Testis (tissue), 3 donors: Measurements from ENCODE around the gene ERAP2. TPM values are rescaled to one million over a fixed set of nuclear protein-coding genes. Genes with fewer than 3 reads are reported as not detected.

Experiments used
- DNase-seq: peaks from one replicate; pipeline ENCODE4 v3.0.0-alpha.2; 2019
- H3K27ac ChIP-seq, 2 donors: fragments of 200-600 bp; sonication (generic); one replicate each; pipeline ENCODE4 v1.5.1; 2019
- H3K27me3 ChIP-seq: fragments of 200-600 bp; sonication (generic); one replicate; pipeline ENCODE4 v1.5.1; 2019
- H3K36me3 ChIP-seq: fragments of 200-600 bp; sonication (generic); one replicate; pipeline ENCODE4 v1.5.1; 2017; ENCODE audit warnings: low read depth; ENCODE audit errors: missing control alignments
- H3K4me1 ChIP-seq: fragments of 200-600 bp; sonication (generic); one replicate; pipeline ENCODE4 v1.5.1; 2019
- H3K4me3 ChIP-seq, 2 donors: fragments of 200-600 bp; sonication (generic); one replicate each; pipeline ENCODE4 v1.5.1; 2017 to 2019
- H3K9me3 ChIP-seq: fragments of 200-600 bp; sonication (generic); one replicate; pipeline ENCODE4 v1.5.1; 2017
- CTCF ChIP-seq, 3 experiments: fragments of 450-650 bp in 2 of 3; fragments of 200-600 bp in 1 of 3; sonication (generic) in 1 of 3; IDR thresholded peaks; one replicate each; pipeline ENCODE4 v1.5.1; 2016 to 2019; ENCODE audit warnings: antibody characterized with exemption in 3 of 3, mild to moderate bottlenecking in 2 of 3, moderate library complexity in 1 of 3
- POLR2A ChIP-seq: fragments of 450-650 bp; IDR thresholded peaks from one replicate; pipeline ENCODE4 v1.6.1; 2017; ENCODE audit warnings: antibody characterized with exemption, mild to moderate bottlenecking, moderate library complexity
- WGBS, 2 donors: methylation state at CpG; one replicate each; pipeline ENCODE4 v1.1.5; 2018; 5-methylcytosine and 5-hydroxymethylcytosine counted together
- intact Hi-C: fragments of 100-400 bp; cut with DNase I; formaldehyde crosslinking; loops from one replicate; pipeline ENCODE4 v1.15.1; 2023; ENCODE audit warnings: low total_unique reads
- polyA plus RNA-seq: library from polyadenylated mRNA; stranded (reverse); fragments of 350-450 nt; fragmentation: Illumina TruSeq; extraction: RNeasy Lipid Tissue Mini Kit (QIAGEN cat#74804); gene quantifications from one replicate; pipeline ENCODE4 v1.2.3, GENCODE V29; 2014; ENCODE audit warnings: low read depth, low replicate concordance; ENCODE audit not compliant: insufficient read depth
- total RNA-seq, 2 donors: library from RNA; depleted of rRNA; stranded (reverse); fragments of >200 nt; gene quantifications; one replicate each; pipeline ENCODE4 v1.2.3, GENCODE V29; 2016

Gene ERAP2
- total and polyA plus RNA-seq, 3 donors from 2014 or later, result 4.0 to 5.6 (median 4.4) TPM

DNA sequence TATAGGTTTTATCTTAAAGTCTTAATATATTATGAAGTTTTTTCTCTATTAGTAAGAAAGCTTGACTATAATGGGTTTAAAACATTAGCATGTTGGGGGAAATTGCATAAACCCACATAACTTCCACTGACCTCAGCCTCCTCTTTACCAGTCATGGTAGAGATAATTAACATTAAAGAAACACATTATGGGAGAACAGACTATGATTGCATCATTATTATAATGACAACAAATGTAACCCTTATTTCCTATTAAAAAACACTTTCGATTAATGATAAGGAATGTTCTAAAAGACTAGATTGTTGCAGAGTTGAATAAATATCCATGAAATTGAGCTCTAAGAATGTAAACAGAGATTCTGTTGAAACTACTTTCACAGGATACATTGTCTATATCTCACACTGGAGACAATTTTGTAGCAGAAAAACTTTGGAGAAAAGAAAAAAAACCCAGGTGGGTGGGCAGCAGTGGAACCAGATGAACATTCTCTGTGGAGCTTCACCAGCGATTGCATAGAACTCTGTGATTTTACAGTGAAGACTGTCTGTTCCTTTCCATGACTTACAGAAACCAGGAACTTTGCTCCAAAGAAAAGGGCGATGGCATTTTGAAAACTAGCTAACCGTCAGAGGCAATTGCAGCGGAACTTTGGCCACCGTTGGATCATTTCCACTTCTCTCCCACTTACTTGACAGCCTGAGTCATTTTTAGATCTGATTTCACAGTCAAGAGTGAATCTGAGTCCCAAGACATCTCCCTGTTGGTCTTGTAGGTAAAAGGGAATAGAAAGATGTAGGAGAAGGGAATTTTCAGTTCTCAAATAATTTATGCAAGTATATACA lies 21.0 kb upstream of the ERAP2 start:
- Histone ChIP-seq H3K9me3 (no peaks in the 10 kb centered on the region), H3K4me3 (no peak overlapping the region), H3K27me3 (no peaks in the 10 kb centered on the region), H3K4me1 (no peaks in the 10 kb centered on the region), H3K27ac (no peak overlapping the region), H3K36me3 (no peaks in the 10 kb centered on the region)
- intact Hi-C loops, result no loop called here
- TF ChIP-seq CTCF (IDR thresholded peaks at IDR 0.05) (no peak), POLR2A (no peak)
- 61 to 62% methylated on average over 6 of the region's 6 CpGs for WGBS, 2 donors
- no peak for DNase-seq

GRCh38 chr5:96856371-96856770 lies 19.9 kb upstream of the ERAP2 start:
- Histone ChIP-seq H3K27me3 (no peaks in the 10 kb centered on the region), H3K27ac (no peak overlapping the region), H3K4me3 (no peak overlapping the region), H3K4me1 (no peaks in the 10 kb centered on the region), H3K9me3 (no peaks in the 10 kb centered on the region), H3K36me3 (no peaks in the 10 kb centered on the region)
- WGBS, 2 donors, result 66 to 68% methylated on average over 3 of the region's 3 CpGs
- TF ChIP-seq CTCF (IDR thresholded peaks at IDR 0.05) (no peak), POLR2A (no peak)
- no peak for DNase-seq
- intact Hi-C loops, result no loop called here

DNA sequence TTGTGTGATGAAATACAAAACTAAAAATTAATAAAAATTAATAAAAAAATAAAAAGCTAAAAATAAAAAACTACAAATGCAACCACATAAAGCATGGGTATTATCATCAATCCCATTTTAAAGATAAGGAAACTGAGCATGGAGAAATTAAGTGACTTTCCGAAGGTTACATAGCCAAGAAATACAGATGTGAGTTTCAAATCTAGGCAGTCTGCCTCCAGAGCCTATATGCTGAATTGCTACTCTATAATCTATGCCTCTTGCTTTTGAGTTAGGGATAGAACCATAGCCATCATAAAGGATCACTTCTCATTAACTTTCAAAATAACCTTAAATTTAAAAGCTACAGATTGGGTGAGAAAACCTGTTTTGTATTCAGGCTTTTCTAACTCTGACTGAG lies 18.8 kb upstream of the ERAP2 start:
- H3K36me3 ChIP-seq, result no peaks in the 10 kb centered on the region
- intact Hi-C loops, result no loop called here
- H3K4me3 ChIP-seq, result no peak overlapping the region
- WGBS, 2 donors, result 93 to 95% methylated on average over 1 of the region's 1 CpG
- no peak overlapping the region for H3K27ac ChIP-seq
- DNase-seq, result no peak
- no peaks in the 10 kb centered on the region for H3K9me3 ChIP-seq
- H3K4me1 ChIP-seq, result no peaks in the 10 kb centered on the region
- no peak for TF ChIP-seq CTCF (IDR thresholded peaks at IDR 0.05)
- TF ChIP-seq POLR2A, result no peak
- no peaks in the 10 kb centered on the region for H3K27me3 ChIP-seq

DNA sequence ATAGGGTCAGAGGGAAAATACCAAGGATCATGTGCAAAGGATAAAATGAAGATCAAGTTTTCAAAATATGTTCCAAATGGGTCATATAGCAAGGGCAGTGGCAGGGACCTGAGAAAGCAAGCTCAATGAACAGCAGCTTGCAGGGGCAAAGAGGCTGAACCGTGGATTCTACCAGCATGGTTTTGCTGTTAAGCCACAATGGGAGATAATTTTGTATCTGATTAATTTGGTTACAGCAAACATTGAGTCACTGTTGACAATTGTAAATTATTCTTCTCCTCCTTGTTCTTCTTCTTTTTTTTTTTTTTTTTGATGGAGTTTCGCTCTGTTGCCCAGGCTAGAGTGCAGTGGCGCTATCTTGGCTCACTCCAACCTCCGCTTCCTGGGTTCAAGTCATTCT lies 18.4 kb upstream of the ERAP2 start:
- no peaks in the 10 kb centered on the region for H3K4me1 ChIP-seq
- no peak for DNase-seq
- no peak overlapping the region for H3K27ac ChIP-seq
- TF ChIP-seq POLR2A (no peak), CTCF (IDR thresholded peaks at IDR 0.05) (no peak)
- intact Hi-C loops, result no loop called here
- no peaks in the 10 kb centered on the region for H3K27me3 ChIP-seq
- H3K4me3 ChIP-seq, result no peak overlapping the region
- 86 to 92% methylated on average over 4 of the region's 4 CpGs for WGBS, 2 donors
- H3K36me3 ChIP-seq, result no peaks in the 10 kb centered on the region
- H3K9me3 ChIP-seq, result no peaks in the 10 kb centered on the region

GRCh38 chr5:96859375-96859774 lies 16.9 kb upstream of the ERAP2 start:
- 79 to 93% methylated on average over 2 of the region's 2 CpGs for WGBS, 2 donors

More at GRCh38 chr5:96859375-96859774, 16.9 kb upstream of the ERAP2 start:
- no peak for TF ChIP-seq CTCF (IDR thresholded peaks at IDR 0.05)
- no peak for TF ChIP-seq POLR2A
- Histone ChIP-seq H3K27me3 (no peaks in the 10 kb centered on the region), H3K9me3 (no peaks in the 10 kb centered on the region), H3K27ac (no peak overlapping the region), H3K4me3 (no peak overlapping the region), H3K36me3 (no peaks in the 10 kb centered on the region), H3K4me1 (no peaks in the 10 kb centered on the region)
- no peak for DNase-seq
- intact Hi-C loops, result no loop called here
